LNCAP (cell line): ENCODE measurements around the gene SNCAIP.

Experiments used
- TF ChIP-seq, protein P1 (sequence below): fragments of 450-650 bp; IDR thresholded peaks from 2 replicates; pipeline ENCODE4 v1.5.1; 2017; ENCODE audit warnings: mild to moderate bottlenecking

The SNCAIP gene

DNA sequence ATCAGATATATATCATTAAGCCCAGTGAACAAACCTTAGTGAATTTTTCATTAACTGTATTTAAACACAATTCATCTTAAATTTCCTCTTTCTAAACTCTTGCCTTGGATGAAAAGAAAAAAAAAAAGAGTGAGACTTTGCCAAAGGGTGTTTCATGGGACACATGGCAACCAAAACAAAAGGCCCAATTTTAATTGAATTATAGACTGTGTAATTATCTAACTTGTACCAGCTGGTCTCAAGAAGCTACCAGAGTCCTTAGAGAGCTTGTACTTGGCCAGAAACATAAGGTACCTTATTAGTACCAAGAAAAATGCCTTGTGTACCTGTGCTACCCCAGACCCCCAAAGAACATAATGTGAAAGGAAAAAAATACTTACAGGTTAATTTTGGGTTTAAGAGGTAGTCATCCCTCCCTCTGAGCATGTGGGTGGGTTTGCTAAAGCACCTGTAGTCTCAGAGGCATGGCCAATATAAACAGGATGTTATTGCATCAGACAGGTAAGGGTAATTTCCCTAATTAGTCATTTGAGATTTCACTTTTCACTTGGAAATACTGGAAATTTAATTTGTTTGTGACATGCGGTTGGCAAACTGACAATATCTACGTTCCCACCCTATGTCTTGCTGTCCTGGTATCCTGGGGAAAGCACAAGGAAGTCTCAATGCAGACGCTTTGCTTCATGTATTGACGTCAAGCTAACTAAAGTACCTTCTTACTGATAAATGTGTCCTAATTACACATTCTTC is 90.1 kb downstream of the SNCAIP start:
- TF ChIP-seq, protein P1, sequence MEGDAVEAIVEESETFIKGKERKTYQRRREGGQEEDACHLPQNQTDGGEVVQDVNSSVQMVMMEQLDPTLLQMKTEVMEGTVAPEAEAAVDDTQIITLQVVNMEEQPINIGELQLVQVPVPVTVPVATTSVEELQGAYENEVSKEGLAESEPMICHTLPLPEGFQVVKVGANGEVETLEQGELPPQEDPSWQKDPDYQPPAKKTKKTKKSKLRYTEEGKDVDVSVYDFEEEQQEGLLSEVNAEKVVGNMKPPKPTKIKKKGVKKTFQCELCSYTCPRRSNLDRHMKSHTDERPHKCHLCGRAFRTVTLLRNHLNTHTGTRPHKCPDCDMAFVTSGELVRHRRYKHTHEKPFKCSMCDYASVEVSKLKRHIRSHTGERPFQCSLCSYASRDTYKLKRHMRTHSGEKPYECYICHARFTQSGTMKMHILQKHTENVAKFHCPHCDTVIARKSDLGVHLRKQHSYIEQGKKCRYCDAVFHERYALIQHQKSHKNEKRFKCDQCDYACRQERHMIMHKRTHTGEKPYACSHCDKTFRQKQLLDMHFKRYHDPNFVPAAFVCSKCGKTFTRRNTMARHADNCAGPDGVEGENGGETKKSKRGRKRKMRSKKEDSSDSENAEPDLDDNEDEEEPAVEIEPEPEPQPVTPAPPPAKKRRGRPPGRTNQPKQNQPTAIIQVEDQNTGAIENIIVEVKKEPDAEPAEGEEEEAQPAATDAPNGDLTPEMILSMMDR: no peak

DNA sequence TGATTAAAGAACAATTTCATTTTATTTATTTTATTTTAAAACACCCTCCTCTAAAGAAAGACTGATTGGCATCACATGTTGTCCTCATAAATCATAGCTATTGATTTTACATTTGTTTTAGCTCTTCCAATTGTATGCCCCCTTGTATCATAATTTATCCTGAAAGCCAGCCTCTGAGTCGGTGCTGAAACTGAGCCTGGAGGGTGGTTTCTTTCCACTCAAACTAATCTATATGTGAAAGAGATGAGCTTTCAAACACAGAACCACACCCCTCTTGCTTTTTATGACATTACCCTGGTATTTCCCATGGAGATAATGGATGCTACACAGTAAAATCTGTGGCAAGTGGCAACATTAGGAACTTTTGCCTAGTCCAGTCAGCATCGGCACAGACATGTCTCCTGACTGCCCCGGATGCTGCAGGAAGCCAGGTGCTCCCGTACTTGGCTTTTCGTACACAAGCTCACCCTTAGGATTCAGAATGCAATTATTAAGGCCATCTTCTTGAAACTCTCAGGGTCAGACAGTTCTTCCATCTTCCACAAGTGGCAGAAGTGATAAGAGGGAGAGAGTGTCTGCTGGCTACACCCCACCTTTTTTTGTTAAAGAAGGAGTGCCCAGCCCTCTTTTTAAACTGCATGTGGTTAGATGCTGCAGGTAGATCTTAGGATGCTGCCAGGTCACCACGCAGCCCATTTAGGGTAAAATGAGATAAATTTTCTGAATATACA is 91.1 kb downstream of the SNCAIP start:
- TF ChIP-seq, protein P1: no peak

DNA sequence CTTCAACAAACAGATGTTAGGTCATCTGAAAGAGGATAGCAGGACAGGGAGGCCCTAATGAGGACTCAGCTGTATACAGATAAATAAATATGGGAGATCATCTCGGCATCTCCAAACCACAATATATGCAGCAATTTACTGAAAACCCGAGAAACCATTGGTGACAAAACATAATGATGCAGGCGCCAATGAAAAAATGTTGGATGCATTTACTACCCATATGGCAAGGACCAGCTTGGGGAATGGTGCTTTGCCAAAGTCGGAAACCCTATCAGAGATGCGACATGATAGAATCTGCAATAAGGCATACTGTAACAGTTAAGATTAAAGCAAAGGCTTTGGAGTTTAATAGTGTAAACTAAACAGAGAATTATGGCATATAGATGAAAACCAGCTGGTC is 92.0 kb downstream of the SNCAIP start:
- TF ChIP-seq, protein P1: no peak

DNA sequence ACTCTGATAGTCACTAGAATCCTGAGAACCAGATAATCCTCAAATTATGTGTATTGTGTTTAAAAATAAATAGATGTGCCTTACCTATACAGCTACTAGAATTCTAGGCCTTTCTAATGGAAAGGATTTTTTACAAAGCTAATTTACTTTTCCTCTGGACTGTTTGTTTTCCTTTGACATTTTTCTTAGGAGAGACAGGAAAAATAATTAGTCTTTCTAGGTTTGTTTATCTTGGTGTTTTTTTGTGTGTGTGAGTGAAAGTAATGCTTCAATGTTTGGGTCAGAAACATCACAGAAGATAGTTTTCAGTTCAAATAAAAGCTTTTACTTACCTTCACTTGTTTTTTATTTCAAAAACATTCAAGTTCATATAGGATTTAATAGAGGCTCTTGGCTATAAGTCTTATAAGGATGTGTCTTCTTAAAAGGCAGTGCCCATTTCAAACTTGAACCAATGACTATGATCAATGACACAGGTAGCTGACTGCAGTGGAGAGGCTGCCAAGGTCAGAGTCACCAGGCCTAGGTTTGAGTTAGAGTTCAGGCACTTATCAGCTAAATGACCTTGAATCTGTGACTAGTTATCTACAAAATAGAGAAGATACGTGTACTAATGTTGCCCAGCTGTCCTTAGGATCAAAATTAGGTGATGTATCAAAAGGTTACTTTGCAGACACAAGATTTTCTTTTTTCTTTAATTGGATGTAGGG is 92.8 kb downstream of the SNCAIP start:
- TF ChIP-seq, protein P1: no peak

DNA sequence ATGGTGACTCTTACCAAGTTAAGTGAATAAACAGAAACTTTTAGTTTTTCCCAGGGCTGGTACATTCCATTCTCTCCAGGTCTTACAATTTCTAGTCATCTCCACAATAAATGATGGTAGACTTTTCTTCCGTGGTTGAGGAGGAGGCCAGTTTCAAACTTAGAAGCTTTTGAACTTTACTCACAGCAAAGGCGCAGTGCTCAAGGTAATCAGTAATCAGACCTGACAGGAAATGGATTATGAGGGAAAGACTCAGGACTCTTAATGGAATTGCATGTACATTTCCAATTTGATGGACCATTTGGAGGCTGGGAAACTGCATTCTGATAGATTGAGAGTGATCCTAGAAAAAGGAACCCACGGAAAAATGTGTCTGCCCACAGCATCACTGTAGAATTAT is 93.7 kb downstream of the SNCAIP start:
- TF ChIP-seq, protein P1: no peak

DNA sequence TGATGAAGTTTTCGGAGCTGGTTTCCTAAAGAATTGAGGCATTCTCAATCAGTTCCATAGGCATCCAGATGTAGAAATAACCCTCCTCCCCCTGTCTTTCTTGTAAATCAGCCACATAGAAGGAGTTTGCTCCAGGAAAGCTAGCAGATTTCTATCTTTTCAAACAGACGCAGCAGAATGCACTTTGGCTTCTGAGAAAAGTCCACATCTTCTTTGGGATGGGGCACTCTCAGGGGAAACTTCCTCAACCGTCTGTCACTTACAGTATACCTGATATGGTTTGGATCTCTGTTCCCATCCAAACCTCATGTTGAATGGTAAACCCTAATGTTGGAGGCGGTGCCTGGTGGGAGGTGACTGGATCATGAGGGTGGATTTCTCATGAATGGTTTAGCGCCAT is 94.1 kb downstream of the SNCAIP start:
- TF ChIP-seq, protein P1: no peak

DNA sequence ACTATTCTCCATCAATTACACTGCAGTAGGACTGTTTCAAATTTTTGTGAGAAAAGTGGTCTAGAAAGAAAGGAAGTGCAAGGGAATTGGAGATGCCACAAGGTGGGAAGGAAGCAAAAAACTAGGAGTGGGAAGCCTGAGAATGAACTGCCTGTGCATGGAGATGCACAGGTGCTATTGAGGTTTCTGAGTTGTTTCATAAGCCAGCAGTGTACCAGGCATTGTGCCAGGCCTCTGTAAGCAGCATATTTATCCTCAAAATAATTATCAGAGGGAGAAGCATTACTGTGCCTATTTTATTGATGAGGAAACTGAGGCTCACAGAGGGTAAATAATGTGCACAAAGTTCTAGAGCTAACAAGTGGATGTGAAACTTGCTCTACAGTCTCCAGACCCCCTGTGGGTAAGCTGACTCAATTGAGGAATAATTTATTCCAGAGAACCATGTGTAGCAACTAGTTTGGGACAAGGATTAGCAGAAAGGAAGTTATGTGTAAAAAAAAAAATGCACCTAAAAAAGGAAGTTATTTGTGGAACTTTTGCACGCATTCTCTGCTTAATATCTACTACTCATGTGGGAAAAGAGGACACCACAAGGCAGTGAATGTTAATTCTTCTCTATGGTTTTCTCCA is 96.7 kb downstream of the SNCAIP start:
- TF ChIP-seq, protein P1: no peak
